Stimulated activated CD8-positive, alpha-beta memory T cell treated with anti-CD3 and anti-CD28 coated beads, Interleukin-4, amount 100 ng/mL, for 1 hour (primary cell): Measurements from ENCODE around the gene ACTG2.

Source experiments
- DNase-seq, 2 donors: peaks; one replicate each; pipeline ENCODE4 v3.0.0-alpha.2; 2020; ENCODE audit warnings: low read depth in 2 of 2, low spot score in 1 of 2

The ACTG2 gene

GRCh38 chr2:73911548-73912208 lies 18.9 kb downstream of the ACTG2 start:
- DNase-seq, result no peak

GRCh38 chr2:73913414-73914054 lies 20.7 kb downstream of the ACTG2 start:
- DNase-seq, result no peak

DNA sequence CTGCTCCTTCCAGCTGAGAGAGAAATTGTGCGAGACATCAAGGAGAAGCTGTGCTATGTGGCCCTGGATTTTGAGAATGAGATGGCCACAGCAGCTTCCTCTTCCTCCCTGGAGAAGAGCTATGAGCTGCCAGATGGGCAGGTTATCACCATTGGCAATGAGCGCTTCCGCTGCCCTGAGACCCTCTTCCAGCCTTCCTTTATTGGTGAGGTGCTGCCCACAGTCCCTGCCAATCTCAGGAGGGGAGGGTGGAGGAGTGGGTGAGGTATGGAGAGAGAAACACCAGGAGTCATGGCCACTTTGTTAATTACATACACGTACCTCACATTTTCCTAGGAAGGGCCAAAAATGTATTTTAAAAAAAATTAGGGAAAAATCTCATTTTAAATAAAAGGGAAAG lies 21.9 kb downstream of the ACTG2 start:
- no peak for DNase-seq

- DNase-seq, result no peak
Measured at GRCh38 chr2:73915437-73915993, 22.7 kb downstream of the ACTG2 start.

- DNase-seq, result no peak
Measured at GRCh38 chr2:73916666-73917065, 23.9 kb downstream of the ACTG2 start.

DNA sequence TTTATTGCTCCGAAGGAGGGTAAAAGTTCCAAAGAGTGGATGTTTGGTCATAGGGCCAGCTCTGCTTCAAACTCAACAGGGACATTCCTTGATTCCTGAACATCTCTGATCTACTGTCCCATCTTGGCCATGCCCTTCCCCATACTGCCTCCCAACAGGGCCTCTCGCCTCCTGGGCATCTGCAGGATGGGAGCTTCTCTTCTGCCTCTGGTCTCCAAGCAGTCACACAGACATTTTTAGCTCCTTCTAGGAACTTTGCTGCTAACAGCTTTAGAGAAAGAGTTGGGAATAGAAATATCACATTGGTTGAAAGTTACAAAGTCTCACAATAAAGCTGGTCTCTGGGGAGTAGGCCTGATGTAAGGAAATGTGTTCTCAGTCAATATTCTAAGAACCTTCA lies 24.5 kb downstream of the ACTG2 start:
- no peak for DNase-seq

- no peak for DNase-seq
Measured at GRCh38 chr2:73917696-73918207, 24.9 kb downstream of the ACTG2 start.

- DNase-seq, result no peak
Measured at GRCh38 chr2:73918856-73919255, 26.0 kb downstream of the ACTG2 start.

- DNase-seq, result no peak
Measured at GRCh38 chr2:73919596-73920228, 26.9 kb downstream of the ACTG2 start.

DNA sequence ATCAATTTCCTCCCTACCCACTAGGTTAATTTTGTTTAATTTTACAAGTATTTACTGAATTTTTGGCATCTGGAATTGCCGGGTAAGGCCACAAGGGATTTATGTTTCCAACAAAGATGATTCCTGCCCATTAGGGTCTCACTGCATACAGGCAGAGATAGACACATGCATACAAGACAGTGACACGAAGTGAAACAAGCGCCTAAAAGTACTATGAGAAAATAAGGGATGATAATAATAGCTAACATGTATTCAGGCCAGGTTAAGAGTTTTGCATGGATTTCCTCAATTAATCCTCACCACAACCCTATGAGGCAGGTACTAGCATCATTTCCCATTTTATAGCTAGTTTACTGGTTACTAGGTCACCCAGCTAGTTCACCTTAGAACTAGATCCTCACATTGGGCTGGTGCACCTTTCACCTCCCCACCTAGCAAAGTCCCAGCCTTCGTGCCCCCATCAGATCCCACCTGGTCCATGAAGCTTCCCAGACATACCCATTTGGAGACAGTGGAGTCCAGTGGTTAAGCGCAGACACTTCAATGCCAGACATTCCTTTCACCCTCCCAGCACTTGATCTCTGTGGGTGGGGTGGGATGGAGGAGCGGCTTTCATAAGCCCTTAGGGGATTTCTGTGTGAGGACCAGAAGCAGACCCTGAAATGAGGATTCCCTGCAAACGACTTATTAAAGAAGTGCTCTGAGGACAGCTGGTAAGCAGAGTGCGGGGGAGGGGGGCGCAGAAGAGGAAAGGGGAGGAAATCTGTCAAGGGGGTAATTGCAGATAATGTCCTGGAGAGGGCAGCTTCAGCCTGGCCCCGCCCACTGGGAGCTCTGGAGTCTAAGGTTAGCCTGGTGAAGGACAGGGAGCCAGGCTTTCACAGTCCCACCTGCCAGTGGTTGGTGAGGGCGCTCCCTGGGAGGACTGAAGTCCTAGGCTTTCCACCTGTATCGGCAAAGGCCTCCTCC lies 28.1 kb downstream of the ACTG2 start:
- no peak for DNase-seq

- no peak for DNase-seq
Measured at GRCh38 chr2:73921581-73921980, 28.8 kb downstream of the ACTG2 start.

GRCh38 chr2:73922681-73923080 lies 29.9 kb downstream of the ACTG2 start:
- no peak for DNase-seq

DNA sequence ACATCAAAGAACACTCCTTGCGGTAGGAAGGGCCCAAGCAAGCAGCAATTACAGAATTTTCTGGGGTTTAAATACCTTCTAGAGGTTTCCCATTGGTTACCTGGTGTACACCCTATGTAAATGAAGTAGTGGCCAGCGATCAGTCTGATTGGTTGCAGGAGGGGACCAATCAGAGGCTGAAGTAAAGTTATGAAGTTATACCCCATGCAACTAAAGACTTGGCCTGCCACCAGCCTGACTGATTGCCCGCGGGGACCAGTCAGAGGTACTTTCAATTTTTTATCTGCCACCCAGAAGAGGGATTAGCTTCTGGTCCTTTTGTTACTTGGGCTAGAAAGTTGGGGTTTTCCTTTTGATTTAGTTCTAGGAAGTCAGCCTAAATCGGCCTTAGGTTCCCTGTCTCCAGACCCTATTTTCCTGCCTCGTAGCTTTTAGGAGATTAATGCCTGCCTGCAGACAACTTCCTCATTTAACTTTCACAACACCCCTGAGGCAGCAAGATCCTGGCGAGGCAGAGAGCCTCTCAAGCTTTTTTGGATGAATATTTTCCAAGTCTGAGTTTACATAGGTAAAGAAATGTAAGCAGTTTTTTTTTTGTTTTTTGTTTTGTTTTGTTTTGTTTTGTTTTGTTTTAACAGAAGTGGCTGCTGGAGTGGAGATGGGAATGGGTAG lies 32.4 kb downstream of the ACTG2 start:
- DNase-seq, result no peak

- no peak for DNase-seq
Measured at GRCh38 chr2:73925853-73926492, 33.2 kb downstream of the ACTG2 start.

GRCh38 chr2:73926493-73927327 lies 33.9 kb downstream of the ACTG2 start, which contains the start of gene DGUOK:
TSS of gene DGUOK (plus strand) at chr2:73926880. CDS start at chr2:73926911, 31 bp downstream.
- peak; percentile 87 to 91 for DNase-seq

- DNase-seq, result no peak
Measured at GRCh38 chr2:73927344-73927743, 34.5 kb downstream of the ACTG2 start.

DNA sequence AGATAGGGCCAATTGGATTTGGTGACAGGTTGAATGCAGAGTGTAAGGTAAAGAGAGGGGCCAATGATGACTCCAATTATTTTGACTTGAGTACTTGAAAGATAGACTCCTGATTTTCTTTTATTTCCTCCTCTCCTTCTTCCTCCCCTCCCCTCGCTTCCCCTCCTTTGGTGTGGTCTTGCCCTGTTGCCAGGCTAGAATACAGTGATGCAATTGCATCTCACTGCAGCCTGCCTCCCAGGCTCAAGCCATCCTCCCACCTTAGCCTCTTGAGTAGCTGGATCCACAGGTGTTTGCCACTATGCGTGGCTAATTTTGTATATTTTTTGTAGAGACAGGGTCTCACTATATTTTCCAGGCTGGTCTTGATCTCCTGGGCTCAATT lies 36.1 kb downstream of the ACTG2 start:
- DNase-seq, result no peak

- no peak for DNase-seq
Measured at GRCh38 chr2:73930386-73930785, 37.6 kb downstream of the ACTG2 start.
